GM12891 (cell line): ENCODE measurements around the gene PARD3.

Source experiments
- PAX5 ChIP-seq: IDR thresholded peaks from 2 replicates; pipeline ENCODE4 v1.6.1; 2011; ENCODE audit warnings: low read length, moderate library complexity, mild to moderate bottlenecking; ENCODE audit not compliant: insufficient read depth, severe bottlenecking
- POLR2A ChIP-seq: IDR thresholded peaks from 2 replicates; pipeline ENCODE4 v1.6.1; 2011; ENCODE audit warnings: low read depth, low read length, control low read depth
- POLR2AphosphoS5 ChIP-seq: IDR thresholded peaks from 2 replicates; pipeline ENCODE4 v1.6.1; 2011; ENCODE audit warnings: low read depth, low read length, control low read depth
- SPI1 ChIP-seq: IDR thresholded peaks from 2 replicates; pipeline ENCODE4 v1.6.1; 2011; ENCODE audit warnings: low read depth, low read length, control low read depth
- TAF1 ChIP-seq: IDR thresholded peaks from 2 replicates; pipeline ENCODE4 v1.6.1; 2011; ENCODE audit warnings: low read depth, low read length, control low read depth

DNA sequence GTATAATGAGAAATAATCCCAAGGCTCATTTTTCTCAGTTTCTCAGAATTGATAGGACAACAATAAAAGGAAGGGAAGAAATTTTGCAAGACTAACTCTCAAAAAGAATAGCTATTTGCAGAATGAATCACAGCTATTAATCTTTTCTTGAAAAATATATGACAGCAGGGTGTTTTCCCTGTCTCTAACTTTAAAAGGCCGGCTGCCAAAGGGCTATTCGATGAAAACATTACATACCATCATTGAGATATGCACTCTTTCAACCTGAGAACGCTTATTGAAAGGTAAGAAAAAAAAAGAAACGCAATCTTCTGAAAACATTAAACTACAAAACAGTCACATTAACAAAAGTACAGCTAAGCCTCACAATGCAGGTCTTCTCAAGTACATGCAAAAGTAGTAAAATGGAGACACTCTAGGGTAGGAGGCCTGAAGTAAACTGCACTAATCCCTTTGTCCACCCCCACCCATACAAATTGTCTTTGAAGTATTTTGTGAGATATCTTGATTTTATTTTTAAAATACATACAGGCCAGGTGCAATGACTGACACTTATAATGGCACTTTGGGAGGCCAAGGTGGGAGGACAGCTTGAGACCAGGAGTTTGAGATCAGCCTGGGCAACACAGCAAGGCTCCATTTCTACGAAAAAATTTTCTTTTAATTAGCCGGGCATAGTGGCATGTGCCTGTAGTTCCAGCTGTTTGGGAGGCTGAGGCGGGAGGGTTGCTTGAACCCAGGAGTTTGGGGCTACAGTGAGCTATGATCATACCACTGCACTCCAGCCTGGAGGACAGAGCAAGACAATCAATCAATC is 83.0 kb downstream of the PARD3 start:
- TF ChIP-seq TAF1, result no peak
- no peak for TF ChIP-seq POLR2AphosphoS5
- no peak for TF ChIP-seq POLR2A
- TF ChIP-seq SPI1, result no peak
- no peak for TF ChIP-seq PAX5
